Vagina (tissue), 2 donors: ENCODE results near the gene B4GALT5.

ENCODE experiments used
- POLR2A ChIP-seq, 2 donors: fragments of 450-650 bp; IDR thresholded peaks; one replicate each; pipeline ENCODE4 v1.6.1; 2017; ENCODE audit warnings: antibody characterized with exemption in 2 of 2, mild to moderate bottlenecking in 2 of 2, moderate library complexity in 2 of 2
- POLR2AphosphoS5 ChIP-seq, 2 donors: sonication (generic); formaldehyde crosslinking; IDR thresholded peaks; one replicate each; pipeline ENCODE4 v1.9.0; 2017; ENCODE audit warnings: antibody characterized with exemption in 2 of 2, mild to moderate bottlenecking in 2 of 2, low read depth in 1 of 2; ENCODE audit not compliant: insufficient read depth in 1 of 2
- TF ChIP-seq, protein P1 (sequence below), 3 experiments: fragments of 450-650 bp in 2 of 3; fragments of 200-600 bp in 1 of 3; sonication (generic) in 1 of 3; IDR thresholded peaks; one replicate each; pipeline ENCODE4 v1.5.1; 2017 to 2019; ENCODE audit warnings: antibody characterized with exemption in 3 of 3, mild to moderate bottlenecking in 2 of 3, moderate library complexity in 2 of 3

DNA sequence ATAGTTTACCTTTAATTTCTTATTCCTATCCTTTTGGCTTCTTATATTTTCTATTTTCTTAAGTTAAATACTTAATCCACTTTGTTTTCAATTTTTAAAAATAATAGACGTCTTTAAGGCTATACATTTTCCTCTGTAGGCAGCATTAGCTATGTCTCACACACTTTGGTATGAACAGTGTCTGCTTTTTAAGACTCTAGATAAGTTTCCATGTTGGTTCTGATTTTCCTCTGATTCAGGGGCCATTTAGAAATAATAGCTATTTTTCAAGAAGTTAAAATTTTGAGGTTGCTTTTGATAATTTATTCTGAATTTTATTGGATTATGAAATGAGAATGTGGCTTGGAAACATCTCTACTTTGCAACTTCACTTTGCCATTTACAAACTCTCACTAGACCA is 91.4 kb downstream of the B4GALT5 start:
- TF ChIP-seq, protein P1, sequence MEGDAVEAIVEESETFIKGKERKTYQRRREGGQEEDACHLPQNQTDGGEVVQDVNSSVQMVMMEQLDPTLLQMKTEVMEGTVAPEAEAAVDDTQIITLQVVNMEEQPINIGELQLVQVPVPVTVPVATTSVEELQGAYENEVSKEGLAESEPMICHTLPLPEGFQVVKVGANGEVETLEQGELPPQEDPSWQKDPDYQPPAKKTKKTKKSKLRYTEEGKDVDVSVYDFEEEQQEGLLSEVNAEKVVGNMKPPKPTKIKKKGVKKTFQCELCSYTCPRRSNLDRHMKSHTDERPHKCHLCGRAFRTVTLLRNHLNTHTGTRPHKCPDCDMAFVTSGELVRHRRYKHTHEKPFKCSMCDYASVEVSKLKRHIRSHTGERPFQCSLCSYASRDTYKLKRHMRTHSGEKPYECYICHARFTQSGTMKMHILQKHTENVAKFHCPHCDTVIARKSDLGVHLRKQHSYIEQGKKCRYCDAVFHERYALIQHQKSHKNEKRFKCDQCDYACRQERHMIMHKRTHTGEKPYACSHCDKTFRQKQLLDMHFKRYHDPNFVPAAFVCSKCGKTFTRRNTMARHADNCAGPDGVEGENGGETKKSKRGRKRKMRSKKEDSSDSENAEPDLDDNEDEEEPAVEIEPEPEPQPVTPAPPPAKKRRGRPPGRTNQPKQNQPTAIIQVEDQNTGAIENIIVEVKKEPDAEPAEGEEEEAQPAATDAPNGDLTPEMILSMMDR (IDR thresholded peaks at IDR 0.05) = no peak
- TF ChIP-seq POLR2A (IDR thresholded peaks at IDR 0.05) = no peak
- TF ChIP-seq POLR2AphosphoS5 (IDR thresholded peaks at IDR 0.05; ENCODE audit: insufficient read depth in 1 of 2, low read depth in 1 of 2) = no peak
